ENCODE data around the gene MYO6. TPM values are rescaled to one million over a fixed set of nuclear protein-coding genes. Genes with fewer than 3 reads are reported as not detected.

Gene MYO6
- total RNA-seq, 1 donor from 2014 or later = 135 TPM

DNA sequence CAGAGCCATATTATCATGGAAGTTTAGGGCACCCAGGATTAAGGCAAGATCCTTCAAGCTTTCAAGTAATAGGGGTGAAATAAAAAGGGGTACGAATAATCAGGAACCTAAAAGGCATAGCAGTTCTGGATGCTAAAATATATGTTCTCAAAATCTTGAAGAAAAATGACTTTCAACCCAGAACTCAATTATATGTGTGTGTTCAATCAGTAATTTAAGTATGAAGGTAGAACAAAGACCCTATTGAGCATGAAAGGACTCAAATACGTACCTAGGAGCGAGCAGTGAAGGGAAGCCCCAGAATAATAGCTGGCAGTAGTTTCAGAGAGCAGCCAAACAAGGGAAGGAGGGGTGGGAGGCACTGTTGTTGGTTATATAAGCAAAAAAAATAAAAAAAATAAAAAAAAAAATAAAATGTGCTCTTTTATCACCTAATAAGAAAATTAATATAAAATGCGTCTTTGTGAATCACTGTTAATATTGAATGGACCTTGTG, 45.4 kb downstream of the MYO6 start:
- H3K9me3 Mint-ChIP-seq (ENCODE audit: unreplicated experiment) = no peaks in the 10 kb centered on the region
- H3K4me3 Mint-ChIP-seq (ENCODE audit: unreplicated experiment) = no peak overlapping the region
- peaks cover 5% of the 10 kb centered on the region for H3K4me1 Mint-ChIP-seq (ENCODE audit: unreplicated experiment)
- TF ChIP-seq, protein P1, sequence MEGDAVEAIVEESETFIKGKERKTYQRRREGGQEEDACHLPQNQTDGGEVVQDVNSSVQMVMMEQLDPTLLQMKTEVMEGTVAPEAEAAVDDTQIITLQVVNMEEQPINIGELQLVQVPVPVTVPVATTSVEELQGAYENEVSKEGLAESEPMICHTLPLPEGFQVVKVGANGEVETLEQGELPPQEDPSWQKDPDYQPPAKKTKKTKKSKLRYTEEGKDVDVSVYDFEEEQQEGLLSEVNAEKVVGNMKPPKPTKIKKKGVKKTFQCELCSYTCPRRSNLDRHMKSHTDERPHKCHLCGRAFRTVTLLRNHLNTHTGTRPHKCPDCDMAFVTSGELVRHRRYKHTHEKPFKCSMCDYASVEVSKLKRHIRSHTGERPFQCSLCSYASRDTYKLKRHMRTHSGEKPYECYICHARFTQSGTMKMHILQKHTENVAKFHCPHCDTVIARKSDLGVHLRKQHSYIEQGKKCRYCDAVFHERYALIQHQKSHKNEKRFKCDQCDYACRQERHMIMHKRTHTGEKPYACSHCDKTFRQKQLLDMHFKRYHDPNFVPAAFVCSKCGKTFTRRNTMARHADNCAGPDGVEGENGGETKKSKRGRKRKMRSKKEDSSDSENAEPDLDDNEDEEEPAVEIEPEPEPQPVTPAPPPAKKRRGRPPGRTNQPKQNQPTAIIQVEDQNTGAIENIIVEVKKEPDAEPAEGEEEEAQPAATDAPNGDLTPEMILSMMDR (IDR thresholded peaks at IDR 0.05; ENCODE audit: unreplicated experiment) = no peak
- no peak for DNase-seq (ENCODE audit: low spot score)
- no peaks in the 10 kb centered on the region for H3K36me3 Mint-ChIP-seq (ENCODE audit: low read depth, unreplicated experiment)
- no peak overlapping the region for H3K27ac Mint-ChIP-seq (ENCODE audit: unreplicated experiment)
- peaks cover 4% of the 10 kb centered on the region for H3K27me3 Mint-ChIP-seq (ENCODE audit: unreplicated experiment)

DNA sequence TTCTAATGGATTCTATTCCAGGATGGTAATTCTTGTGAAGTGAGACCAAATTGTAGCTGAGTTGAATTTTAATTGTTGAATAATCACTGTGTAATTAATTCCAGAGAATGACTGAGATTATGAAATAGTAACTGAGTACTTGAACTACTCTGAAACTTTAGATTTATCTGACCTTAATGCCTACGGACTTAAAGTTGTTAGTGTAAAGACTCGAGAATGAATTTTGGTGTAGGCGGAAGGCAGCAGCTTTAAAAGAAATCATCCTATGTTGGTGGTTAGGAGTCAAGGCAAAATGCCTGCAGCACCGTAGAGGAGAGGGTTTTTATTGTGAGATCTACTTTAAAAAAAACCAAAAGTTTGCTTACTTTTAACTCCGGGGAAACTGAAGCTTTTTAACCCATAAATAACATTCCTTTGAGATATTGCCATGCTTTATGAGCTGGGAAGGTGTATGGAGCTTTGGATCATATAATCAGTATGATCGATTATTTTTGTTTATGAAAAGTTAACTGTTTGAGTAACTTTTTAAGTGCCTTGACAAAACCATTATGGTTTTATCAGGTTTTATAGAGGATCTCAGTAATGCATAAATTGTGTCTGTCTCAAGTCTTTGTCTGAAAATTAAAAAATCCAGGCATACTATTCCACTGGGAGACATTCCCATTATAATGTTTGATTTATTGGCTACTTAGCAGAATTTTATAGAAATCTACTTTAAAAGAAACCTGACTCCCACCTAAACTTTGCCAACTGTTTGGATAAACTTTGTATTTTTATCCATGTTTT, 46.1 kb downstream of the MYO6 start:
- TF ChIP-seq, protein P1 (IDR thresholded peaks at IDR 0.05; ENCODE audit: unreplicated experiment) = no peak
- Mint-ChIP-seq H3K36me3 (ENCODE audit: low read depth, unreplicated experiment) (no peaks in the 10 kb centered on the region), H3K27ac (ENCODE audit: unreplicated experiment) (no peak overlapping the region), H3K4me1 (ENCODE audit: unreplicated experiment) (peaks cover 5% of the 10 kb centered on the region), H3K4me3 (ENCODE audit: unreplicated experiment) (no peak overlapping the region), H3K9me3 (ENCODE audit: unreplicated experiment) (no peaks in the 10 kb centered on the region), H3K27me3 (ENCODE audit: unreplicated experiment) (peaks cover 6% of the 10 kb centered on the region)
- DNase-seq (ENCODE audit: low spot score) = no peak

- no peak for DNase-seq (ENCODE audit: low spot score)
- Mint-ChIP-seq H3K27me3 (ENCODE audit: unreplicated experiment) (peaks cover 6% of the 10 kb centered on the region), H3K4me1 (ENCODE audit: unreplicated experiment) (peaks cover 5% of the 10 kb centered on the region), H3K27ac (ENCODE audit: unreplicated experiment) (no peak overlapping the region), H3K36me3 (ENCODE audit: low read depth, unreplicated experiment) (peaks cover 5% of the 10 kb centered on the region), H3K9me3 (ENCODE audit: unreplicated experiment) (no peaks in the 10 kb centered on the region), H3K4me3 (ENCODE audit: unreplicated experiment) (no peak overlapping the region)
- TF ChIP-seq, protein P1 (IDR thresholded peaks at IDR 0.05; ENCODE audit: unreplicated experiment) = no peak
Measured at GRCh38 chr6:75796723-75797122, 47.7 kb downstream of the MYO6 start.

DNA sequence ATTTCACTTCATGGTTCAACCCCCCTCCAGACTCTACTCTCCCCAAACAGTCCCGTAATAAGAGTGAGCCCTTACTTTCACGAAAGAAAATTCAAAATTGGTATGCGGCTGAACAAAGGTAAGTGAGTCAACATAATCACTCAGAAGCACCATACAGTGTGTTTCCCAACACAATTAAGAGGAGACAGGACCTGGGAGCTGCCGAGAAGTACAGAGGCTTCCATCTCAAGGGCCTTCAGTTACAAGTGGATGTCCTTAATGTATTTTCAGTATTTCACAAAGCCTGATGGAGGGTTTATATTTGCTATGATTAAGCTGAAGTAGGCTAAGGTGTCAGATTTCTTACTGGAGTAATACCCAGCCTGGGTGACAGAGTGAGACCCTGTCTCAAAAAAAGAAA, 51.1 kb downstream of the MYO6 start:
- Mint-ChIP-seq H3K27ac (ENCODE audit: unreplicated experiment) (no peak overlapping the region), H3K27me3 (ENCODE audit: unreplicated experiment) (peaks cover 4% of the 10 kb centered on the region), H3K4me3 (ENCODE audit: unreplicated experiment) (no peak overlapping the region), H3K36me3 (ENCODE audit: low read depth, unreplicated experiment) (peaks cover 5% of the 10 kb centered on the region), H3K4me1 (ENCODE audit: unreplicated experiment) (peaks cover 5% of the 10 kb centered on the region), H3K9me3 (ENCODE audit: unreplicated experiment) (no peaks in the 10 kb centered on the region)
- DNase-seq (ENCODE audit: low spot score) = no peak
- TF ChIP-seq, protein P1 (IDR thresholded peaks at IDR 0.05; ENCODE audit: unreplicated experiment) = no peak

All from endothelial cell (in vitro differentiated cells).